RKO (cell line): ENCODE results near the gene SH3RF3.

Experiments used
- DNase-seq: peaks from one replicate; pipeline ENCODE4 v3.0.0-alpha.2; 2016; ENCODE audit warnings: low spot score

Gene SH3RF3

GRCh38 chr2:109419960-109420370 is 291.0 kb downstream of the SH3RF3 start:
- DNase-seq = no peak

GRCh38 chr2:109421101-109421500 is 292.1 kb downstream of the SH3RF3 start:
- DNase-seq = no peak

- no peak for DNase-seq
These were observed 292.6 kb downstream of the SH3RF3 start for GRCh38 chr2:109421642-109422041.

- no peak for DNase-seq
These were observed 293.2 kb downstream of the SH3RF3 start for GRCh38 chr2:109422071-109422757.

GRCh38 chr2:109422758-109423500 is 293.9 kb downstream of the SH3RF3 start:
- DNase-seq = no peak

- DNase-seq = no peak
These were observed 294.8 kb downstream of the SH3RF3 start for GRCh38 chr2:109423556-109424359.

GRCh38 chr2:109425411-109425810 is 296.4 kb downstream of the SH3RF3 start:
- DNase-seq = no peak

- DNase-seq = no peak
These were observed 298.7 kb downstream of the SH3RF3 start for GRCh38 chr2:109427661-109428091.

GRCh38 chr2:109428281-109428680 is 299.3 kb downstream of the SH3RF3 start:
- no peak for DNase-seq

- DNase-seq = no peak
These were observed 300.0 kb downstream of the SH3RF3 start for GRCh38 chr2:109428841-109429566.

GRCh38 chr2:109429567-109430328 is 300.7 kb downstream of the SH3RF3 start:
- DNase-seq = no peak

GRCh38 chr2:109430329-109430636 is 301.3 kb downstream of the SH3RF3 start:
- DNase-seq = no peak

GRCh38 chr2:109432421-109432820 is 303.4 kb downstream of the SH3RF3 start:
- no peak for DNase-seq

- DNase-seq = no peak
These were observed 304.5 kb downstream of the SH3RF3 start for GRCh38 chr2:109433486-109433885.

GRCh38 chr2:109433926-109434325 is 304.9 kb downstream of the SH3RF3 start:
- DNase-seq = no peak

- DNase-seq = no peak
These were observed 305.3 kb downstream of the SH3RF3 start for GRCh38 chr2:109434351-109434750.

GRCh38 chr2:109435066-109435690 is 306.2 kb downstream of the SH3RF3 start:
- no peak for DNase-seq

- DNase-seq = no peak
These were observed 307.0 kb downstream of the SH3RF3 start for GRCh38 chr2:109435901-109436598.

GRCh38 chr2:109436610-109437225 is 307.7 kb downstream of the SH3RF3 start:
- DNase-seq = no peak
